CD14-positive monocyte (primary cell): ENCODE data around the gene GIPC3. TPM values are rescaled to one million over a fixed set of nuclear protein-coding genes. Genes with fewer than 3 reads are reported as not detected.
A peak's percentile ranks its signal among the peaks of the same experiment; 100 is the strongest.

Source experiments
- DNase-seq, 3 donors: peaks; one replicate each; pipeline ENCODE4 v3.0.0-alpha.2; 2011 to 2022
- H2AFZ ChIP-seq: 2 replicates; pipeline ENCODE4 v1.6.0; 2012; ENCODE audit warnings: mild to moderate bottlenecking, low read depth, low read length, inconsistent platforms; ENCODE audit not compliant: insufficient read depth, poor library complexity, severe bottlenecking
- H3K27ac ChIP-seq, 2 donors: 1 replicate in 1 of 2; 2 replicates in 1 of 2; pipeline ENCODE4 v1.5.1; 2012 to 2013; ENCODE audit warnings: low read length in 2 of 2, control low read depth in 1 of 2, inconsistent platforms in 1 of 2, low read depth in 1 of 2, mild to moderate bottlenecking in 1 of 2
- H3K27me3 ChIP-seq, 2 donors: one replicate each; pipeline versions ENCODE4 v1.6.0 to v1.6.1; 2011 to 2013; ENCODE audit warnings: low read length in 2 of 2; ENCODE audit not compliant: control insufficient read depth in 2 of 2, insufficient read depth in 2 of 2
- H3K36me3 ChIP-seq, 2 donors: replicated peaks in 1 of 2; 1 replicate in 1 of 2; 2 replicates in 1 of 2; pipeline versions ENCODE4 v1.5.1 to v1.6.1; 2012 to 2013; ENCODE audit warnings: low read length in 2 of 2, control low read depth in 1 of 2, inconsistent platforms in 1 of 2, mild to moderate bottlenecking in 1 of 2; ENCODE audit not compliant: insufficient read depth in 2 of 2, control insufficient read depth in 1 of 2
- H3K4me1 ChIP-seq, 2 donors: 1 replicate in 1 of 2; 2 replicates in 1 of 2; pipeline versions ENCODE4 v1.5.1 to v1.6.1; 2012 to 2013; ENCODE audit warnings: low read length in 2 of 2, control low read depth in 1 of 2, inconsistent platforms in 1 of 2, mild to moderate bottlenecking in 1 of 2, moderate library complexity in 1 of 2; ENCODE audit not compliant: insufficient read depth in 2 of 2, control insufficient read depth in 1 of 2
- H3K4me2 ChIP-seq: replicated peaks from 2 replicates; pipeline ENCODE3; 2012; ENCODE audit warnings: low read length, moderate library complexity, mild to moderate bottlenecking; ENCODE audit not compliant: poor library complexity, severe bottlenecking; ENCODE audit errors: extremely low read depth
- H3K4me3 ChIP-seq, 3 experiments: fragments of 200-600 bp in 1 of 3; sonication (generic) in 1 of 3; replicated peaks in 1 of 3; 1 replicate in 2 of 3; 2 replicates in 1 of 3; pipeline ENCODE4 v1.5.1; 2011 to 2013; ENCODE audit warnings: low read length in 3 of 3, mild to moderate bottlenecking in 3 of 3, control low read depth in 2 of 3, low read depth in 2 of 3, inconsistent platforms in 1 of 3, moderate library complexity in 1 of 3
- H3K79me2 ChIP-seq: 2 replicates; pipeline ENCODE4 v1.6.0; 2012; ENCODE audit warnings: mild to moderate bottlenecking, control low read depth, inconsistent platforms, low read length, moderate library complexity; ENCODE audit not compliant: insufficient read depth
- H3K9ac ChIP-seq: 2 replicates; pipeline ENCODE4 v1.6.0; 2017; ENCODE audit warnings: low read length, mild to moderate bottlenecking; ENCODE audit not compliant: insufficient read depth, poor library complexity, severe bottlenecking
- H3K9me3 ChIP-seq, 2 donors: replicated peaks in 1 of 2; 1 replicate in 1 of 2; 2 replicates in 1 of 2; pipeline versions ENCODE4 v1.5.1 to v1.6.1; 2012 to 2013; ENCODE audit warnings: low read length in 2 of 2, control low read depth in 1 of 2; ENCODE audit not compliant: control insufficient read depth in 1 of 2, insufficient read depth in 1 of 2
- H4K20me1 ChIP-seq: 2 replicates; pipeline ENCODE4 v1.6.0; 2012; ENCODE audit warnings: mild to moderate bottlenecking, low read length, control low read depth, moderate library complexity; ENCODE audit not compliant: insufficient read depth
- H3K27ac Mint-ChIP-seq, 7 donors: one replicate each; pipeline ENCODE4 v1.8.0; 2020; ENCODE audit warnings: mild to moderate bottlenecking in 7 of 7, mixed read lengths in 7 of 7, moderate library complexity in 6 of 7, inconsistent platforms in 2 of 7
- H3K27me3 Mint-ChIP-seq, 3 donors: one replicate each; pipeline ENCODE4 v1.8.0; 2021 to 2022; ENCODE audit warnings: low read depth in 3 of 3, mild to moderate bottlenecking in 3 of 3, mixed read lengths in 3 of 3, moderate library complexity in 3 of 3, inconsistent platforms in 1 of 3
- H3K36me3 Mint-ChIP-seq, 2 donors: one replicate each; pipeline ENCODE4 v1.8.0; 2020; ENCODE audit warnings: mixed read lengths in 2 of 2, inconsistent platforms in 1 of 2, mild to moderate bottlenecking in 1 of 2
- H3K4me1 Mint-ChIP-seq: one replicate; pipeline ENCODE4 v1.8.0; 2020; ENCODE audit warnings: mild to moderate bottlenecking, mixed read lengths
- H3K4me3 Mint-ChIP-seq, 2 donors: one replicate each; pipeline ENCODE4 v1.8.0; 2020; ENCODE audit warnings: mild to moderate bottlenecking in 2 of 2, mixed read lengths in 2 of 2, moderate library complexity in 1 of 2
- H3K9me3 Mint-ChIP-seq, 7 donors: one replicate each; pipeline ENCODE4 v1.8.0; 2020 to 2022; ENCODE audit warnings: mixed read lengths in 7 of 7, mild to moderate bottlenecking in 6 of 7, moderate library complexity in 6 of 7, inconsistent platforms in 2 of 7
- CTCF ChIP-seq: fragments of 200-600 bp; IDR thresholded peaks from one replicate; pipeline ENCODE4 v1.8.0; 2022; ENCODE audit warnings: antibody characterized with exemption, mild to moderate bottlenecking
- WGBS: methylation state at CpG from one replicate; pipeline ENCODE4 v1.1.5; 2013; ENCODE audit warnings: missing lambda C conversion rate; ENCODE audit not compliant: insufficient coverage; 5-methylcytosine and 5-hydroxymethylcytosine counted together
- intact Hi-C, 2 donors: fragments of 100-400 bp; cut with micrococcal nuclease; formaldehyde crosslinking; loops; one replicate each; pipeline versions ENCODE4 v1.15.0 to v1.15.1; 2023
- polyA plus RNA-seq, 3 donors: library from polyadenylated mRNA; depleted of rRNA in 1 of 3; unstranded in 2 of 3; stranded (reverse) in 1 of 3; fragments of 300-500 nt in 2 of 3; fragments of >200 nt in 1 of 3; fragmentation: Illumina TruSeq in 2 of 3; gene quantifications; 1 replicate in 2 of 3; 2 replicates in 1 of 3; pipeline ENCODE4 v1.2.3, GENCODE V29; 2012 to 2021

The GIPC3 gene
- polyA plus RNA-seq, 3 donors: 0.03 TPM; not detected in 2

DNA sequence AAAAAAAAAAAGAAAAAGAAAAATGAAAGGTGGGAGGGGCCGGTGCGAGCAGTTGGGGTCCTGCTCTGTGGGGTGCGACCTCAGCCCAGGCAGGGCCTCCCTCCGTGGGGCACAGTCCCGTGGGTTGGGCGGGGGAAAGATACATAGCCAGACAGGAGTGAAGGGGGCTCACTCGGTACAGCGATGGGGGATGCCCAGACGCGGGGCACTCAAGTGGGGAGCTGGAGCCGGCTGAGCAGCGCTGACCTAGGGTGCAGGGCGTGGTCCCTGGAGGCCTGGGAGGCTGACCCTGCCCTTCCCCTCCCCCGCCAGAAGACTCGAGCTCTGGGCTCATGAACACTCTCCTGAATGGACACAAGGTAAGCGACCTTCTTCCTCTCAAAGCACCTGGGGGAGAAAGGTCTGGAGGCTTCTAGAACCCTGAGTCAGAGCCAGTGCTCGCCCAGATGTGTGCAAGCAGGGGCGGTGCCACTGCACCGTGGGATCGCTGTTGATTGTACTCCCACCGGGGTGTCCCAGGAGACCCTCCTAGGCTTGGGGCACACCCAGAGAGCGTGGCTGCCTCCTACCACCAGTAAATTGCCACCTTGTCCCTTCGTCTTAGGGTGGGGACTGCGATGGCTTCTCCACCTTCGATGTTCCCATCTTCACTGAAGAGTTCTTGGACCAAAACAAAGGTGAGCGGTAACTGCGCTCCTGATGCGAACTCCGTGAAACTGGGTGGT lies 9.2 kb upstream of the GIPC3 start:
- Mint-ChIP-seq H3K27ac (peak overlapping the region in 2 of 7 donors; percentile 46 to 78), H3K27me3 (peaks cover 0 to 2% (median 0%) of the 10 kb centered on the region in 3 donors), H3K36me3 (peaks cover 8 to 32% of the 10 kb centered on the region in 2 donors), H3K9me3 (peaks cover 0 to 6% (median 3%) of the 10 kb centered on the region in 7 donors), H3K4me1 (peaks cover 43% of the 10 kb centered on the region), H3K4me3 (peak overlapping the region; percentile 79 to 84)
- no peak for TF ChIP-seq CTCF
- peak overlapping the region; percentile 35 for H2AFZ ChIP-seq
- no peak for DNase-seq
- no peaks in the 10 kb centered on the region for H4K20me1 ChIP-seq
- H3K4me2 ChIP-seq: peak overlapping the region; percentile 81
- WGBS: 95% methylated on average over 26 of the region's 29 CpGs
- H3K36me3 ChIP-seq: peaks cover 0 to 6% of the 10 kb centered on the region in 2 donors
- H3K4me3 ChIP-seq: peak overlapping the region; percentile 23 to 73 (median 41)
- no peak overlapping the region for H3K27ac ChIP-seq
- H3K27me3 ChIP-seq: no peaks in the 10 kb centered on the region
- H3K79me2 ChIP-seq: peaks cover 9% of the 10 kb centered on the region
- peaks cover 30 to 44% of the 10 kb centered on the region in 2 donors for H3K4me1 ChIP-seq
- no peaks in the 10 kb centered on the region for H3K9me3 ChIP-seq
- intact Hi-C loops: no loop called here
- peak overlapping the region; percentile 15 for H3K9ac ChIP-seq

DNA sequence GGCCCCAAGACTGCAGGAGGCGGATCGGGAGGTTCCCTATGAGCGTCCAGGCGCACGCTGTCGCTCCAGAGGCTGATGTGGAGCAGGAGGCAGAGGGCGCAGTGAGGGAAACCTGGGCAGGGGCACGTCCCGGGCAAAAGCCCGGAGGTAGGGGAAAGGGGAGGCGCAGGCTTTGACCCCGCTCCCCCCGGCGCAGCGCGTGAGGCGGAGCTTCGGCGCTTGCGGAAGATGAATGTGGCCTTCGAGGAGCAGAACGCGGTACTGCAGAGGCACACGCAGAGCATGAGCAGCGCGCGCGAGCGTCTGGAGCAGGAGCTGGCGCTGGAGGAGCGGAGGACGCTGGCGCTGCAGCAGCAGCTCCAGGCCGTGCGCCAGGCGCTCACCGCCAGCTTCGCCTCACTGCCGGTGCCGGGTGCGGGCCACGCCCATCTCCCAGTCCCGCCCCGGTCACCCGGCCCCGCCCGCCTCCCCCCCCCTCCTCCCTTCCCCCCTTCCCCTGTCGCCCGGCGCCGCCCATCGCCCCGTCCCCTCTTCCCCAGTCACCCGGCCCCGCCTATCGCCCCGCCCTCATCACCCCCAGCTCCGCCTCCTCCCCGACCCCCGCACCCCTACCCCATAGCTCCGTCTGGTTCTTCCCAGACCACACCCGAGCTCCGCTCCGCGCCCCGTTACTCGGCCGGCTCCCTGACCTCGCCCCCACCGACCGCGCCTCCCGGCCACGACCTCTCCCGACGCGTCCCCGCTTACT lies 8.4 kb upstream of the GIPC3 start:
- no peak for DNase-seq
- intact Hi-C loops: no loop called here
- Mint-ChIP-seq H3K4me1 (peaks cover 37% of the 10 kb centered on the region), H3K36me3 (peaks cover 8 to 32% of the 10 kb centered on the region in 2 donors), H3K9me3 (peaks cover 0 to 4% (median 2%) of the 10 kb centered on the region in 7 donors), H3K27me3 (peaks cover 0 to 2% (median 0%) of the 10 kb centered on the region in 3 donors), H3K4me3 (peak overlapping the region; percentile 79 to 84), H3K27ac (peak overlapping the region in 2 of 7 donors; percentile 46 to 48)
- Histone ChIP-seq H3K4me3 (peak overlapping the region; percentile 23 to 73 (median 41)), H3K9ac (peak overlapping the region; percentile 15), H3K79me2 (peaks cover 9% of the 10 kb centered on the region), H3K9me3 (no peaks in the 10 kb centered on the region), H3K4me1 (peaks cover 25 to 39% of the 10 kb centered on the region in 2 donors), H3K27ac (no peak overlapping the region), H3K27me3 (no peaks in the 10 kb centered on the region), H2AFZ (peak overlapping the region; percentile 35), H4K20me1 (no peaks in the 10 kb centered on the region), H3K4me2 (peak overlapping the region; percentile 81), H3K36me3 (peaks cover 0 to 6% of the 10 kb centered on the region in 2 donors)
- WGBS: 56% methylated on average over 42 of the region's 78 CpGs
- TF ChIP-seq CTCF: no peak
